Transverse colon (tissue), 4 donors: ENCODE measurements around the gene SBF2.

Source experiments
- CTCF ChIP-seq, 5 experiments: fragments of 200-600 bp in 3 of 5; fragments of 450-650 bp in 2 of 5; sonication (generic) in 3 of 5; IDR thresholded peaks; 1 replicate in 2 of 5; 2 replicates in 3 of 5; pipeline ENCODE4 v1.5.1; 2016 to 2017; ENCODE audit warnings: antibody characterized with exemption in 5 of 5, inconsistent platforms in 3 of 5, mild to moderate bottlenecking in 2 of 5, moderate library complexity in 1 of 5
- POLR2A ChIP-seq: fragments of 450-650 bp; IDR thresholded peaks from one replicate; pipeline ENCODE4 v1.6.1; 2016; ENCODE audit warnings: antibody characterized with exemption, mild to moderate bottlenecking, moderate library complexity
- POLR2AphosphoS5 ChIP-seq, 3 donors: sonication (generic); formaldehyde crosslinking; IDR thresholded peaks; one replicate each; pipeline ENCODE4 v1.6.1; 2016; ENCODE audit warnings: antibody characterized with exemption in 3 of 3

- no peak for TF ChIP-seq CTCF (IDR thresholded peaks at IDR 0.05)
- TF ChIP-seq POLR2A, result no peak
- no peak for TF ChIP-seq POLR2AphosphoS5 (IDR thresholded peaks at IDR 0.05)
These were observed 557.7 kb downstream of the SBF2 start for GRCh38 chr11:9736365-9736764.
